ENCODE measurements around the gene ROR1.

DNA sequence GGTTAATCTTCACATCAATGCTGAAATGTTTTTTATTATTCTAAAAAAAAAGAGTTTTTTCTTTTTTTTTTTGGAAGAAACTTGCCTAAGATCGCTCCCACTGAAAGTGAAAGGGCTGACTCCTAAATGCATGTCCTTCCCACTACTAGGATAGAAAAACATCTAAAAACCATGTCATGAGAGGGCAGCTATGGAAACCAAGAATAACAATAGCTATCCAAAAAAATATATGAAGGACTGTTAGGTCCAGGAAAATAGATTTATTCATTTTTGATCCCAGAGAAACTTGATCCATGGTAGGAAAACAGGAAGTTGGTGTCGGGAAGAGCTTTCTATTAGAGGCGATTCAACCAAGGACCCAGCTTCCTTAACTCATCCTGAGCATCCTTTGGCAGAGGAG, 23.1 kb upstream of the ROR1 start:
- TF ChIP-seq EZH2 (IDR thresholded peaks at IDR 0.05; ENCODE audit: borderline replicate concordance, insufficient read depth, low read depth, low read length, poor library complexity, severe bottlenecking): no peak
- TF ChIP-seq, protein P1, sequence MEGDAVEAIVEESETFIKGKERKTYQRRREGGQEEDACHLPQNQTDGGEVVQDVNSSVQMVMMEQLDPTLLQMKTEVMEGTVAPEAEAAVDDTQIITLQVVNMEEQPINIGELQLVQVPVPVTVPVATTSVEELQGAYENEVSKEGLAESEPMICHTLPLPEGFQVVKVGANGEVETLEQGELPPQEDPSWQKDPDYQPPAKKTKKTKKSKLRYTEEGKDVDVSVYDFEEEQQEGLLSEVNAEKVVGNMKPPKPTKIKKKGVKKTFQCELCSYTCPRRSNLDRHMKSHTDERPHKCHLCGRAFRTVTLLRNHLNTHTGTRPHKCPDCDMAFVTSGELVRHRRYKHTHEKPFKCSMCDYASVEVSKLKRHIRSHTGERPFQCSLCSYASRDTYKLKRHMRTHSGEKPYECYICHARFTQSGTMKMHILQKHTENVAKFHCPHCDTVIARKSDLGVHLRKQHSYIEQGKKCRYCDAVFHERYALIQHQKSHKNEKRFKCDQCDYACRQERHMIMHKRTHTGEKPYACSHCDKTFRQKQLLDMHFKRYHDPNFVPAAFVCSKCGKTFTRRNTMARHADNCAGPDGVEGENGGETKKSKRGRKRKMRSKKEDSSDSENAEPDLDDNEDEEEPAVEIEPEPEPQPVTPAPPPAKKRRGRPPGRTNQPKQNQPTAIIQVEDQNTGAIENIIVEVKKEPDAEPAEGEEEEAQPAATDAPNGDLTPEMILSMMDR (IDR thresholded peaks at IDR 0.05): no peak
